ENCODE data around the gene HAUS2. TPM values are rescaled to one million over a fixed set of nuclear protein-coding genes. Genes with fewer than 3 reads are reported as not detected.
"Not testable (repeated sequence)": the region's sequence is repeated elsewhere in the genome, so short reads cannot be mapped to it uniquely, and the experiment has no call there.

Gene HAUS2
- total RNA-seq, 1 experiment from 2014 or later, result 17.1 TPM

DNA sequence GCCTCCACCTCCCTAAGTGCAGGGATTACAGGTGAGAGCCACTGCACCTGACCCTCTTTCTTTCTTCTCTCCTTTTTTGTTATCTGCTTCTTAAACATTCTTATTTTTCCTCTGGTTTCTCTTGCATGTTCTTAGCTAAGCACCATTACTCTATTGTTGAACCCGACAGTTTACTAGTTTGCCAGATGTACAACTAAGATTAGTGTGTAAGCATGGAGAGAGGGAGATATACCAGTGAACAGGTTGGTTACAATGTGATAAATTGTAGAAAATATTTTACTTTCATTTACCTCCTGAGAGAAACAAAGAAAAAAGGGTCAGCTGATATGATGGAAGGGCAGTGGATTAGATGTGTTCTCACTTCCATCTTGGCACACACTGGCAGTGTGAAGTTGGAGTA is 4.9 kb downstream of the HAUS2 start:
- no peak for DNase-seq
- Histone ChIP-seq H3K4me3 (no peak overlapping the region), H3K27me3 (no peaks in the 10 kb centered on the region), H3K9me3 (no peaks in the 10 kb centered on the region), H3K36me3 (0 out of 2 replicates have a peak, but pooled peaks cover under 1% of the 10 kb centered on the region)

DNA sequence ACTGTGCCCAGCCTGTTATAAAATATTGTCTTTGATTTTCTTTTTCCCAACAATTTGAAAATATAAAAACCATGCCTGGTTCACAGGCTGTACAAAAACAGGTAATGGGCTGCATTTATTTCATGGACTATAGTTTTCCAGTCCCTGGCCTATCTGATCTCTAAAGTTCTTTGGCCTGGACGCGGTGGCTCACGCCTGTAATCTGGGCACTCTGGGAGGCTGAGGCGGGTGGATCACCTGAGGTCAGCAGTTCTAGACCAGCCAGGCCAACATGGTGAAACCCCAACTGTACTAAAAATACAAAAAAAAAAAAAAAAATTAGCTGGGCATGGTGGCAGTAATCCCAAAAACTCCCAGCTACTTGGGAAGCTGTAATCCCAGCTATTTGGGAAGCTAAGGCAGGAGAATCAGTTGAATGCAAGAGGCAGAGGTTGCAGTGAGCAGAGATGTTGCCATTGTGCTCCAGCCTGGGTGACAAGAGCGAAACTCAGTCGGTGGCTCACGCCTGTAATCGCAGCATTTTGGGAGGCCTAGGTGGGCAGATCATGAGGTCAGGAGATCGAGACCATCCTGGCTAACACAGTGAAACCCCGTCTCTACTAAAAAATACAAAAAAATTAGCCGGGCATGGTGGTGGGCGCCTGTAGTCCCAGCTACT is 8.0 kb downstream of the HAUS2 start:
- not testable (repeated sequence) for DNase-seq, H3K4me3 ChIP-seq, H3K27me3 ChIP-seq, H3K9me3 ChIP-seq
- H3K36me3 ChIP-seq, result peaks cover 19% of the 10 kb centered on the region

DNA sequence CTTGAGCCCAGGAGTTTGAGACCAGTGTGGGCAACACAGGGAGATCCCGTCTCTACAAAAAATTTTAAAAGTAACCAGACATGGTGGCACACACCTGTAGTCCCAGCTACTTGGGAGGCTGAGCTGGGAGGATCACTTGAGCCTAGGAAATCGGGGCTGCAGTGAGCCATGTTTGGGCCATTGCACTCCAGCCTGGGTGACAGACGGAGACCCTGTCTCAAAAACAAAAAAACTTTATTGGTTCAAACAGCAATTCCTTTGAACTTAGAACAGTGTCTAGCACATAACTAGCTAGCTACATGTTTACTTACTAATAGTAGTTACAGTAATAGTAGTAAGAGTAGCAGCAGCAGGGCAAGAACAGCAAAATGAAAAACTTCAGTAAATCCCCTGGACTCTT is 10.1 kb downstream of the HAUS2 start:
- Histone ChIP-seq H3K9me3 (no peaks in the 10 kb centered on the region), H3K27me3 (no peaks in the 10 kb centered on the region), H3K4me3 (no peak overlapping the region), H3K36me3 (peaks cover 28% of the 10 kb centered on the region)
- DNase-seq, result no peak

DNA sequence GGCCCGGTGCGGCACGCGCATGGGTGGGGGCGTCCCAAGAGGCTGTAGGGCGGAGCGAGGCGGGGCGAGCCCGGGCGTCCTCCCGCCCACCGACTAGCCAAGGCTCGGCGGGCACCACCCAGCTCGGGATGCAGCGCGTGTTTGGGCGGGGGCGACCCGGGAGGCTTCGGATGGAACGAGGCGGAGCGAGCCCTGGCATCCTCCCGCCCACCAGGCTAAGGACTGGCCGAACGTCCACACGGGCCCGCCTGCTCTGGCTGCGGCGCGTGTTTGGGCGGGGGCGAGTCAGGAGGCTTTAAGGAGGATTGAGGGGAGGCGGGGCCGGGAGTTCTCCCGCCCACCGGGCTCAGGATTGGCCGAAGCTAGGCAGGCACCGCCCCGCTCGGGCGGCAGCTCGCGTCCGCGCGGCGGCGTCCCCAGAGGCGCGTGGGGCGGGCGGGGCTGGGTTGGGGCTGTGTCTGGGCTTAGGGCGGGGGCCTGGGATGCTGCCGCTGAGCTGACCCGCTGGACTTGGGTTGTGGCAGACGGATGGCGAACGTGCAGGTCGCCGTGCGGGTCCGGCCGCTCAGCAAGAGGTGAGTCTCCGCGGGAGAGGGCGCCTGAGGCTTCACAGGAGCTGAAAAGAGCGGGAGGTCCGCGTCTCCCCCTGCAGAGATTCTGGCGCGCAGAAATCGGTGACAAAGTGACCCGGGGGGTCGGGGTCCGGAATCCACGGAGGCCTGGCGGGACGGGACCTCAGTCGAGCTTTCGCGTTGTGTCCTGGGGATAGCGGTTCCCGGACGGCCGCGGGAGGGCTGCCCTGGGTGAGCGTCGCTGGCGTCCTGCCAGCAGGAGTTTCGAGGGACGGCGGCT is 26.8 kb downstream of the HAUS2 start, which contains the start of gene STARD9:
Gene STARD9 (plus strand): TSS at position 419 of the 852 bp plus-strand sequence. CDS start 110 bp downstream, at position 529.
- no peaks in the 10 kb centered on the region for H3K36me3 ChIP-seq
- DNase-seq, result peak; percentile 98
- H3K27me3 ChIP-seq, result peaks cover 25% of the 10 kb centered on the region
- H3K4me3 ChIP-seq, result peak within 1 kb of the TSS; percentile 54
- no peaks in the 10 kb centered on the region for H3K9me3 ChIP-seq

DNA sequence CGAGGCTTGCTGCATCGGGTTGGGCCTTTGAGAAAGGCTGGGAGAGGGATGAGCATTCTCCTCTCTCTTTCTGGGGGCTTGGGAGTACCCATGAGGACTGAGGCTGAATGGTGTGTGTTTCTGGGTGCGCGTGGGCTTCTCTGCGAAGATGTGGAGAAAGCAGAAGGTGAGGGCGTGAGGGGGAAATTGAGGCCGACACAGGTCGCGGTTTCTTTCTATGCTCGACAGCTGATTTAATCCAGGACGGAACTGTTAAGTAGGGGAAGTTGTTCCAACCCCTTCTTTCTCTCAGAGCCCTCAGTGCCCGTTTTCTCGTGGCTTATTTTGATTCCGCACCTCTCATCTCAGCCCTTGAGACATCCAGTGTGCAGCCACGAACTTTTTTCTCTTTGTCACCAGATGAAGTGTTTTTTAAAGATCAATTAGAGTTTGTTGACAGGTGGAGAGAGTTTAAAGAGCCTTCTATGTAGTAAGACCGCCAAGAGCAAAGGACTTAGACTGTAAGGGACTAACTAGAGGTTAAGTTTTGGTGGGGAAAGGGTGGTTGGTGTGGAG is 27.5 kb downstream of the HAUS2 start:
- H3K4me3 ChIP-seq, result peak overlapping the region; percentile 54
- peaks cover 31% of the 10 kb centered on the region for H3K27me3 ChIP-seq
- no peaks in the 10 kb centered on the region for H3K36me3 ChIP-seq
- no peak for DNase-seq
- H3K9me3 ChIP-seq, result no peaks in the 10 kb centered on the region

DNA sequence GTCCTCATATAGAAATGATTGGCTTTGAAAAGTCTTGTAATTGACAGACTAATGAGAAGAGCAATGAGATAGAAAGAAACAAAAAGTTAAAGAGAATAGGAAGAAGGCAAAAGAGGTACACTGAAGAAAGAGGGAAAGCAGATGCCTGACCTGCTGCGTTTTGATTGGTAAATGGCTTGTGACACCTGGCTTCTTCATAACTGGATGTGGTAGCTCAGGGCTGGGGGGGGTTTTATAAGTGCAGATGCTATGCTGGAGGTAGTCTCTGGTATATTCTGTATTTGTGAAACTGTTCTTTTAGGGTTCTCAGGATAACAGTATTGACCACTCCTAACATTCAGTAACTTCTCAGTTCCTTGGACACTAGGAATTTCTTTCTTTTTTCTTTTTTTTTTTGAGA is 28.1 kb downstream of the HAUS2 start:
- no peaks in the 10 kb centered on the region for H3K36me3 ChIP-seq
- no peak for DNase-seq
- no peaks in the 10 kb centered on the region for H3K9me3 ChIP-seq
- no peak overlapping the region for H3K4me3 ChIP-seq
- H3K27me3 ChIP-seq, result peaks cover 35% of the 10 kb centered on the region

DNA sequence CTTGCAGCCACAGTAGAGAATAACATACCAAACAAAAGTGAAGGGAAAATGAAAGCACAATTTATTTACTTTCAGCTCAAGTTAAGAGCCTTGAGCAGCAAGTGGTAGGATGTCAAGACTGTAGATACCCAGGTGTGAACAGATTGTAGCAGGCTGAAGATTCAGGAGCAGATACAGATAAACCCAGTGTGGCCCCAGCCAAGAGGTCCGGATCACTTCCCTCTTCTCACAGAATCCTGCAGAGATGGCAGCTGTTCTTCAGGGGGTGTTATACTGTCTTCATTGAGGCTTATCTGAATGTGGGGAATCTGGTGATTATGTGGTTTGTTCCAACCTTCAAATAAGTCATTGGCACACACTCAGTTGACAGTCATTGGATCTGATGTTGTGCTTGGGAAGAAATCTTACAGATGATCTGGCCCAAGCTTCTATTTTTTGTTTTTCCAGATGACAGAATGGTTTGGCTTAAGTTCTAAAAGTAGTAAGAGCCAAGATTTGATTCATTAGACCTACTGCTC is 28.9 kb downstream of the HAUS2 start:
- Histone ChIP-seq H3K36me3 (no peaks in the 10 kb centered on the region), H3K4me3 (no peak overlapping the region), H3K27me3 (peaks cover 40% of the 10 kb centered on the region), H3K9me3 (no peaks in the 10 kb centered on the region)
- DNase-seq, result peak; percentile 29

DNA sequence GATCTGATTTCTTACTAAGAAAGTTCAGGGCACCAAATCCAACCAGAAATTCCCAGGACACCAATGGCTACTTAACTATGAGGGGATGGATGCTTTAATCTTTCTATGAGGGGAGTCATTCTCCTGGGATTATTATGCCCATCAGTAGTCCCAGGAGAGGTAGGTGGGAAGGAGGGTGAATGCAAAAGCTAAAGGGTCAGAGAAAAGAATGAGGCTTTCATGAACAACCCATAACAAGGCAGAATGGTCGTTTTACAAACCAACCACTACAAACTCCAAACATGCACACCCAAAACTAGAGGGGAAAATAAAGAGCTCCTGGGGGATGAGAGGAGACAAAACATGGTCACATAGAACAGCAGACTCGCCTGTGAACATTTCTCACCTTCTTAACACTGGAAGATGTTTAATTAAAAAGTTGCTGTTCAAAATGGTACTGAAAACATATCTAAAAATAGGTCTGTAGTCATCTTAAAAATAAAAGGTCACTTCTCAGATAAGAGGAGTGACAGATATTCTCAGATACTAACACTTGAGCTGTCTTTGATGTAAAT is 30.4 kb downstream of the HAUS2 start:
- Histone ChIP-seq H3K27me3 (peaks cover 44% of the 10 kb centered on the region), H3K9me3 (no peaks in the 10 kb centered on the region), H3K36me3 (no peaks in the 10 kb centered on the region), H3K4me3 (no peak overlapping the region)
- DNase-seq, result no peak

DNA sequence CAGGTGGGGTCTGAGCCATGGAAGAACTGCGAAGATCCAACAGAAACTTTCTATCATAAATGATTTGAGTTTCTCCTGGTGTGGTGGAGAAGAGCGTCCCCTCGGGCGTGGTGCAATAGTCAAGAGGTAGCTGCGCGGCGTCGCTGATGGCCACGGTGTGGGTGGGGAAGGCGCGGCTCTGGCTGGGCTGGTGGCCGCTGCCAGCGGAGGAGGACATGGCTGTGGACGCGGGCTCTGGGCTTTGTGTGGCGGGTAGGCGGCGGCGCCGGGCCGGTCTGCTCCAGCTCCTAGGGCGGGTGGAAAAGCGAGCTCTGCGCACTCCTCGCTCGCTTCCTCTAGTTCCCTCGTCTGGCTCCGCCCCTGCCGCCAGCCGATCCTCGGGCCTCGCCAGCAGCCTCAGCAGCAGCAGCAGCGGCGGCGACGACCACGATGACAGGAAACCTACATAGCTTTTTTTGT is 32.7 kb downstream of the HAUS2 start:
- peak; percentile 56 for DNase-seq
- no peaks in the 10 kb centered on the region for H3K36me3 ChIP-seq
- no peak overlapping the region for H3K4me3 ChIP-seq
- H3K9me3 ChIP-seq, result no peaks in the 10 kb centered on the region
- peaks cover 41% of the 10 kb centered on the region for H3K27me3 ChIP-seq

DNA sequence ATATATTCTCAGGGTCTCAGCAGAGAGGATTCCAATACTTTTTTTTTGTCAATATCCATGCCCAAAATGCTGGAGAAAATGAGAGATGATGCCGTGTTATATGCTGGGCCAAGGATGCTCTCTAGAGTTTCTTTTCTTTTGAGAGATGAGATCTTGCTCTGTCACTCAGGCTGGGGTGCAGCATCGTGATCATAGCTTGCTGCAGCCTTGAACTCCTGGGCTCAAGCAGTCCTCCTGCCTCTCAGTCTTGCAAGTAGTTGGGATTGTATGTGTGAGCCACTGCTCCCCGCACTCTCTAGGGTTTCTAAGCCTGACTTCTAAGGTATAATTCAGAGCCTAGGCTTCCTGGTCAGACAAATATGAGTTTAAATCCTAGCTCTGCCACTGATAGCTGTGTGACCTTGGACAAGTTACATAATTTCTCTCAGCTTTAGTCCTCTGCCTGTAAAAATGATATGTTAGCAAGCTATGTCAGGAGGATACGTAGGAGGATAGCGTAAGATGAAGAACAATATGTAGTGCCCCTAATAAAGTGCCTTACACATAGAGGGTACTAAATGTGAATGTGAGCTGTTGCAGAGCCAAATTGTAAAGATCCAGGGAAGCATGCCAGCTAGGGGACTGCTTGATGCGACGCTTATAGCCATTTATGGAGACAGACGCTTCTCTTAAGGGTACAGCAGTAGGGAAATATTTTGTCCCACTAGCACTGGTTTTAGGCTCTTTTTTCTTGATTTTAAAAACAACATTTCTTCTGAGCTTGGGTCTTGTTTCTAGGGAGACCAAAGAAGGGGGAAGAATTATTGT is 34.1 kb downstream of the HAUS2 start:
- DNase-seq, result no peak
- H3K4me3 ChIP-seq, result no peak overlapping the region
- H3K9me3 ChIP-seq, result no peaks in the 10 kb centered on the region
- H3K36me3 ChIP-seq, result no peaks in the 10 kb centered on the region
- H3K27me3 ChIP-seq, result peaks cover 35% of the 10 kb centered on the region

DNA sequence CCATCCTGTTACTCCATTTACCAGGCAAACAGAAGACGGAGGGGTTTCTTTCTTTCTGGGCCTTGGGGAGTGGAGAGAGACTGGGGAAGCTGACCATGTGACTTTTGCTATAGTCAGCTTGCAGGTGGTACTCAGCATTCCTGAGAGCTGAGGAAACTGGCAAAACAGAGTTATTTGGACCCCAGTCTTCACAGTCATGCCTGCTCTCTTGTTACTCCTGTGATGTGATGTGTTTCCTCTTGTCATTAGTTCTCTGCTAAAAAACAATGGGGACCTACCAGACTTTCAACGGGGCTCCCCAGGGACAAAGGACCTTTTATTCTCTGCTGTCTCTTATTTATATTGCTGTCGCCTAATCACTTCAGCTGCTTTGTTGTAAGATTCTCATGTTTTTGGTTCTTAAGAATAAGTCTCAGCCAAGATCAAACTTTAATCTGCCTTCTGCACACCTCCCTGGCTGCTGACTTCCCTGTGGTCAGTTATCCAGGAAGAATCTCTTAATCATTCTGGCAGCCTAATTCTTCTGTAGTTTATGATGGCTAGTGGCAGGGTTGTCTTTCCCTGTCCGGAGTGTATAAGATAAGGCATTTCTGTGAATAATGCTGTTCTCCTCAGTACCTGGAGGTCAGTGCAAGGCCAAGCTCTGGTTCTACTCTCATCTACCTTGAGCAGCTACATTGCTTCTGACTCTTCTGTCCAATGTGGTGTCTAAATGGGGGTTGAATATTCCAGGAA is 35.6 kb downstream of the HAUS2 start:
- DNase-seq, result no peak
- H3K4me3 ChIP-seq, result no peak overlapping the region
- H3K36me3 ChIP-seq, result no peaks in the 10 kb centered on the region
- peaks cover 27% of the 10 kb centered on the region for H3K27me3 ChIP-seq
- no peaks in the 10 kb centered on the region for H3K9me3 ChIP-seq

DNA sequence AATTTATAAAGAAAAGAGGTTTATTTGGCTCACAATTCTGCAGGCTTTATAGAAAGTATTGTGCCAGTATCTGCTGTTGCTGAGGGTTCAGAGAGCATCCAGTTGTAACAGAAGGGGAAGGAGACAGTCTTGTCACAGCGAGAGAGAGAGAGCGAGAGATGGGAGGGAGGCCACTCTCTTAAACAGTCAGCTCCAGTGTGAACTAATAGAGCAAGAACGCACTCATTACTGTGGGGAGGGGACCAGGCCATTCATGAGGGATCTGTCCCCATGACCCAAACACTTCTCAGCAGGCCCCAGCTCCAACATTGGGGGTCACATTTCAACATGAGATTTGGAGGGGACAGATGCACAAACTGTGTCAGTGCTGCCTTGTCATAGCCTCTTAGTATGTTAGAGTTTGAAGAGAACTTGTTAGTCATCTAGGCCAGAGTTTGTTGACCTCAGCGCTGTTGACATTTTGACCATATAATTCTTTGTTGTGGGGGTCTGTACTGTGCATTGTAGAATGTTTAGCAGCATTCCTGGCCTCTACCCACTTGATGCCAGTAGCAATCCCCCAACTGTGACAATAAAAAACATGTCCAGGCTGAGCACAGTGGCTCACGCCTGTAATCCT is 42.1 kb downstream of the HAUS2 start:
- Histone ChIP-seq H3K9me3 (no peaks in the 10 kb centered on the region), H3K27me3 (no peaks in the 10 kb centered on the region), H3K36me3 (no peaks in the 10 kb centered on the region), H3K4me3 (no peak overlapping the region)
- no peak for DNase-seq

DNA sequence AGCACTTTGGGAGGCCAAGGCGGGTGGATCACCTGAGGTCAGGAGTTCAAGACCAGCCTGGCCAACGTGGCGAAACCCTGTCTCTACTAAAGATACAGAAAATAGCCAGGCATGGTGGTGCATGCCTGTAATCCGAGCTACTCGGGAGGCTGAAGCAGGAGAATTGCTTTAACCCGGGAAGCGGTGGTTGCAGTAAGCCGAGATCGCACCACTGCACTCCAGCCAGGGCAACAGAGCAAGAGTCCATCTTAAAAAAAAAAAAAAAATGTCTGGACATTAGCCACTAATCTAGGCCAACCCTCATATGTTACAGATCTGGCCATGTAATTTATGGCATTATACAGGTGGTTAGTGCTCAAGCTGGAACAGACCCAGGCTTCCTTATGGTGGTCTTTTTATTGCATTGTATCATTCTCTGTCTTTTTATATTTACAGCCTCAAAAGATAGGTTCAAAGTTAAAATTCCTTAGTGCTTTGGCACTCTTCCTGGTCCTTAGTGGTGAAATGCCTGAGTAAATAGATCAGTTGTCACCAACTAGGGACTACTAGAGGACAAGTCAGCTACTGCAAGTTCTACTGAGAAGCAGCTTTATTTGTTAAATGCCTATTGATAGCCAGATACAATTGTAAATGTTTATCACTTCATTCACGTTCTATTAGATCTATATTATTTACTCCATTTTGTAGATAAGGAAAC is 42.7 kb downstream of the HAUS2 start:
- Histone ChIP-seq H3K9me3 (no peaks in the 10 kb centered on the region), H3K27me3 (no peaks in the 10 kb centered on the region), H3K36me3 (no peaks in the 10 kb centered on the region), H3K4me3 (no peak overlapping the region)
- DNase-seq, result no peak

DNA sequence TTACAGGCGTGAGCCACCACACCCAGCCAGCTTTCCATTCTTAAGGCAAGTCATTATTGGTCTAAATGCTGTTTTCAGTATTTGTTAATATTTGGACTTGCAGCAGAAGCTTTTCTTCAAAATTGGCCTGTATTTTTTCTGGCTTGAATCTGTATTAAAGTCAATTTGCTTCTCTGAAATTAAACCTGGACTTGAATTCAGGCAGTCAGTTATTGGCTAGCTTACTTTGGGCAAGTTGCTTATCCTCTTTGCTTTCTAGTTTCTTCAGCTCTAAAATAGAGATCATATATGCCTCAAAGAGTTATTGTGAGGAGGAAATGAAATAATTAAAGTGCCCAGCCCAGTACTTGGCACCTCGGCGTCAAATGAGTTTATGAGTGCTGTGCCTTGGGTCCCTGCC is 44.1 kb downstream of the HAUS2 start:
- H3K9me3 ChIP-seq, result no peaks in the 10 kb centered on the region
- no peak for DNase-seq
- no peaks in the 10 kb centered on the region for H3K27me3 ChIP-seq
- H3K36me3 ChIP-seq, result no peaks in the 10 kb centered on the region
- no peak overlapping the region for H3K4me3 ChIP-seq

DNA sequence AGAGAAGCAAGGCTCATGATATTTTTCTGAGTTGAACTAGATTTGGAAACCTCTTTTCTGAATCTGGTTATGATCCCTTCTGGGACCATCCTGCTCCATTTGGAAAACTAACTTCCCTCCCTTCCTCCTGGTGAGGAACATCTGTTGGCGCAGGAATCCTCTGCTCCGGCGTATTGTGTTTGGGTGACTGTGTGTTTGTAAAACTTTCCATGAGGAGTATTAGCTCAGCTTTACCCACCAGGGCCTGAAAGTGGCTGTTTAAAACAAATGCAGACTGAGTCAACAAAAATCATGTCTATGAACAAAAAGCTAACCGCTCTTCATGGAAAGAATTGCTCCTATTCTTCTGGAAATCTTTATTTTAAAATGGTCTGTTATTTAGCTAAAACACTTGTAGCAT is 44.5 kb downstream of the HAUS2 start:
- Histone ChIP-seq H3K36me3 (no peaks in the 10 kb centered on the region), H3K9me3 (no peaks in the 10 kb centered on the region)
- DNase-seq, result no peak

More for the DNA sequence above, 44.5 kb downstream of the HAUS2 start:
- no peaks in the 10 kb centered on the region for H3K27me3 ChIP-seq
- no peak overlapping the region for H3K4me3 ChIP-seq

Measured in MG63 (cell line).